ENCODE results near the gene TBX6. TPM values are rescaled to one million over a fixed set of nuclear protein-coding genes. Genes with fewer than 3 reads are reported as not detected.

Gene TBX6
- total RNA-seq, 1 donor from 2014 or later = 0.55 TPM

- peaks cover 3% of the 10 kb centered on the region for H3K36me3 Mint-ChIP-seq (ENCODE audit: low read depth)
Observed at GRCh38 chr16:30088237-30088831, 3.4 kb downstream of the TBX6 start.

GRCh38 chr16:30087181-30087898, 4.4 kb downstream of the TBX6 start:
- TF ChIP-seq CTCF (IDR thresholded peaks at IDR 0.05) = no peak
- H3K4me3 Mint-ChIP-seq (ENCODE audit: unreplicated experiment) = no peak overlapping the region
- H3K9me3 Mint-ChIP-seq (ENCODE audit: low read depth) = no peaks in the 10 kb centered on the region
- no peaks in the 10 kb centered on the region for H3K27me3 Mint-ChIP-seq (ENCODE audit: low read depth)
- H3K4me1 Mint-ChIP-seq (ENCODE audit: low read depth) = peaks cover 22% of the 10 kb centered on the region
- H3K36me3 Mint-ChIP-seq (ENCODE audit: low read depth) = peaks cover 12% of the 10 kb centered on the region
- no peak overlapping the region for H3K27ac Mint-ChIP-seq (ENCODE audit: unreplicated experiment)
- no peak for DNase-seq (ENCODE audit: low spot score)

More at GRCh38 chr16:30088237-30088831, 3.4 kb downstream of the TBX6 start:
- TF ChIP-seq CTCF (IDR thresholded peaks at IDR 0.05) = no peak
- no peak overlapping the region for H3K4me3 Mint-ChIP-seq (ENCODE audit: unreplicated experiment)
- no peak for DNase-seq (ENCODE audit: low spot score)
- peak overlapping the region; percentile 37 for H3K27ac Mint-ChIP-seq (ENCODE audit: unreplicated experiment)
- H3K4me1 Mint-ChIP-seq (ENCODE audit: low read depth) = peaks cover 27% of the 10 kb centered on the region
- no peaks in the 10 kb centered on the region for H3K9me3 Mint-ChIP-seq (ENCODE audit: low read depth)
- H3K27me3 Mint-ChIP-seq (ENCODE audit: low read depth) = no peaks in the 10 kb centered on the region

GRCh38 chr16:30086291-30087140, 5.2 kb downstream of the TBX6 start:
- H3K27ac Mint-ChIP-seq (ENCODE audit: unreplicated experiment) = no peak overlapping the region
- H3K4me1 Mint-ChIP-seq (ENCODE audit: low read depth) = peaks cover 15% of the 10 kb centered on the region
- H3K4me3 Mint-ChIP-seq (ENCODE audit: unreplicated experiment) = no peak overlapping the region
- no peak for DNase-seq (ENCODE audit: low spot score)
- H3K36me3 Mint-ChIP-seq (ENCODE audit: low read depth) = peaks cover 16% of the 10 kb centered on the region
- no peak for TF ChIP-seq CTCF (IDR thresholded peaks at IDR 0.05)
- H3K27me3 Mint-ChIP-seq (ENCODE audit: low read depth) = no peaks in the 10 kb centered on the region
- H3K9me3 Mint-ChIP-seq (ENCODE audit: low read depth) = no peaks in the 10 kb centered on the region

- H3K4me1 Mint-ChIP-seq (ENCODE audit: low read depth) = peaks cover 15% of the 10 kb centered on the region
- peaks cover 19% of the 10 kb centered on the region for H3K36me3 Mint-ChIP-seq (ENCODE audit: low read depth)
- DNase-seq (ENCODE audit: low spot score) = no peak
Observed at GRCh38 chr16:30085820-30086219, 5.9 kb downstream of the TBX6 start.

More at GRCh38 chr16:30085820-30086219, 5.9 kb downstream of the TBX6 start:
- Mint-ChIP-seq H3K4me3 (ENCODE audit: unreplicated experiment) (no peak overlapping the region), H3K9me3 (ENCODE audit: low read depth) (no peaks in the 10 kb centered on the region), H3K27ac (ENCODE audit: unreplicated experiment) (no peak overlapping the region), H3K27me3 (ENCODE audit: low read depth) (no peaks in the 10 kb centered on the region)
- no peak for TF ChIP-seq CTCF (IDR thresholded peaks at IDR 0.05)
